H9 (cell line): ENCODE data around the gene KLHL18. TPM values are rescaled to one million over a fixed set of nuclear protein-coding genes. Genes with fewer than 3 reads are reported as not detected.
"Not testable (repeated sequence)": the region's sequence is repeated elsewhere in the genome, so short reads cannot be mapped to it uniquely, and the experiment has no call there.

Experiments used
- DNase-seq: peaks from one replicate; pipeline ENCODE4 v3.0.0-alpha.2; 2017
- H2AFZ ChIP-seq: one replicate; pipeline ENCODE4 v1.6.1; 2013; ENCODE audit warnings: mild to moderate bottlenecking, low read length, control low read depth, moderate library complexity
- H2AK5ac ChIP-seq: 2 replicates; pipeline ENCODE4 v1.6.1; 2013; ENCODE audit warnings: low read length, control low read depth, mixed read lengths; ENCODE audit not compliant: insufficient read length
- H2BK120ac ChIP-seq: one replicate; pipeline ENCODE4 v1.6.1; 2013; ENCODE audit warnings: low read depth, mild to moderate bottlenecking, low read length, control low read depth, inconsistent platforms; ENCODE audit not compliant: poor library complexity, severe bottlenecking
- H2BK12ac ChIP-seq: 2 replicates; pipeline ENCODE4 v1.6.1; 2013; ENCODE audit warnings: low read length, control low read depth, mixed read lengths, low read depth; ENCODE audit not compliant: insufficient read length
- H2BK15ac ChIP-seq: 2 replicates; pipeline ENCODE4 v1.6.1; 2013; ENCODE audit warnings: low read depth, low read length, control low read depth
- H2BK20ac ChIP-seq: one replicate; pipeline ENCODE4 v1.6.1; 2013; ENCODE audit warnings: low read depth, mild to moderate bottlenecking, low read length, control low read depth, inconsistent platforms; ENCODE audit not compliant: poor library complexity, severe bottlenecking
- H2BK5ac ChIP-seq: 2 replicates; pipeline ENCODE4 v1.6.1; 2013; ENCODE audit warnings: low read length, control low read depth, mixed read lengths; ENCODE audit not compliant: insufficient read length
- H3K14ac ChIP-seq: 2 replicates; pipeline ENCODE4 v1.6.1; 2013; ENCODE audit warnings: low read length, control low read depth; ENCODE audit not compliant: insufficient read depth
- H3K18ac ChIP-seq: 2 replicates; pipeline ENCODE4 v1.6.1; 2013; ENCODE audit warnings: low read depth, mild to moderate bottlenecking, mixed read lengths, low read length, control low read depth; ENCODE audit not compliant: insufficient read length
- H3K23ac ChIP-seq: 2 replicates; pipeline ENCODE4 v1.6.1; 2013; ENCODE audit warnings: low read length, control low read depth, mixed read lengths, low read depth; ENCODE audit not compliant: insufficient read length
- H3K23me2 ChIP-seq: 2 replicates; pipeline ENCODE4 v1.6.1; 2013; ENCODE audit warnings: low read depth, mild to moderate bottlenecking, mixed read lengths, low read length, control low read depth; ENCODE audit not compliant: insufficient read length, poor library complexity, severe bottlenecking
- H3K27ac ChIP-seq: 2 replicates; pipeline ENCODE4 v1.5.1; 2013; ENCODE audit warnings: low read length, control low read depth, mixed read lengths, low read depth; ENCODE audit not compliant: insufficient read length
- H3K27me3 ChIP-seq: 2 replicates; pipeline ENCODE4 v1.6.1; 2013; ENCODE audit warnings: low read length, control low read depth, inconsistent platforms; ENCODE audit not compliant: insufficient read depth
- H3K4ac ChIP-seq: 2 replicates; pipeline ENCODE4 v1.6.1; 2013; ENCODE audit warnings: low read depth, mild to moderate bottlenecking, control low read depth, inconsistent platforms, low read length, moderate library complexity
- H3K4me1 ChIP-seq: 2 replicates; pipeline ENCODE4 v1.6.1; 2013; ENCODE audit warnings: low read length, control low read depth, inconsistent platforms; ENCODE audit not compliant: insufficient read depth
- H3K4me2 ChIP-seq: 2 replicates; pipeline ENCODE4 v1.6.1; 2013; ENCODE audit warnings: low read length, control low read depth, mixed read lengths; ENCODE audit not compliant: insufficient read length, insufficient read depth
- H3K56ac ChIP-seq: 2 replicates; pipeline ENCODE4 v1.6.1; 2013; ENCODE audit warnings: low read depth, mild to moderate bottlenecking, mixed read lengths, low read length, control low read depth; ENCODE audit not compliant: insufficient read length
- H3K79me1 ChIP-seq: 2 replicates; pipeline ENCODE4 v1.6.1; 2013; ENCODE audit warnings: low read depth, mild to moderate bottlenecking, moderate library complexity, low read length, control low read depth, inconsistent platforms; ENCODE audit not compliant: insufficient read depth, poor library complexity, severe bottlenecking
- H3K79me2 ChIP-seq: 2 replicates; pipeline ENCODE4 v1.6.1; 2013; ENCODE audit warnings: low read length, control low read depth, inconsistent platforms; ENCODE audit not compliant: insufficient read depth
- H3K9ac ChIP-seq: 2 replicates; pipeline ENCODE4 v1.6.1; 2013; ENCODE audit warnings: low read length, control low read depth, mixed read lengths; ENCODE audit not compliant: insufficient read length; ENCODE audit errors: extremely low read depth
- H3K9me3 ChIP-seq: one replicate; pipeline ENCODE4 v1.6.1; 2013; ENCODE audit warnings: low read depth, low read length, inconsistent platforms; ENCODE audit not compliant: control insufficient read depth
- H3T11ph ChIP-seq: one replicate; pipeline ENCODE4 v1.6.1; 2013; ENCODE audit warnings: mild to moderate bottlenecking, low read length, control low read depth, inconsistent platforms
- H4K20me1 ChIP-seq: one replicate; pipeline ENCODE4 v1.6.1; 2013; ENCODE audit not compliant: control insufficient read depth, insufficient read length, insufficient read depth
- H4K5ac ChIP-seq: 2 replicates; pipeline ENCODE4 v1.6.1; 2013; ENCODE audit warnings: low read depth, mild to moderate bottlenecking, mixed read lengths, low read length, control low read depth; ENCODE audit not compliant: insufficient read length
- H4K8ac ChIP-seq: replicated peaks from 2 replicates; pipeline ENCODE4 v1.6.1; 2013; ENCODE audit warnings: low read length, control low read depth, mixed read lengths, low read depth; ENCODE audit not compliant: insufficient read length
- H4K91ac ChIP-seq: 2 replicates; pipeline ENCODE4 v1.6.1; 2013; ENCODE audit warnings: low read depth, mild to moderate bottlenecking, moderate library complexity, mixed read lengths, low read length, control low read depth; ENCODE audit not compliant: insufficient read length
- H3K27ac Mint-ChIP-seq, 3 experiments: 2 replicates in 2 of 3; 3 replicates in 1 of 3; pipeline ENCODE4 v1.8.0; 2020 to 2021; ENCODE audit warnings: mixed read lengths in 3 of 3, mild to moderate bottlenecking in 1 of 3, moderate library complexity in 1 of 3
- H3K27me3 Mint-ChIP-seq: 2 replicates; pipeline ENCODE4 v1.8.0; 2021; ENCODE audit warnings: low read depth, mild to moderate bottlenecking, moderate library complexity, mixed read lengths
- H3K36me3 Mint-ChIP-seq, 3 experiments: 2 replicates in 2 of 3; 3 replicates in 1 of 3; pipeline ENCODE4 v1.8.0; 2020 to 2021; ENCODE audit warnings: low read depth in 3 of 3, mixed read lengths in 3 of 3; ENCODE audit not compliant: insufficient read depth in 1 of 3
- H3K4me1 Mint-ChIP-seq, 2 experiments: 2 replicates each; pipeline ENCODE4 v1.8.0; 2020; ENCODE audit warnings: mixed read lengths in 2 of 2
- H3K4me3 Mint-ChIP-seq, 2 experiments: 2 replicates in 1 of 2; 3 replicates in 1 of 2; pipeline ENCODE4 v1.8.0; 2020 to 2021; ENCODE audit warnings: mild to moderate bottlenecking in 2 of 2, mixed read lengths in 2 of 2, moderate library complexity in 1 of 2
- H3K9me3 Mint-ChIP-seq, 2 experiments: 2 replicates in 1 of 2; 3 replicates in 1 of 2; pipeline ENCODE4 v1.8.0; 2020; ENCODE audit warnings: mild to moderate bottlenecking in 2 of 2, mixed read lengths in 2 of 2, moderate library complexity in 1 of 2
- CTCF ChIP-seq: fragments of 200-600 bp; sonication (generic); conservative IDR thresholded peaks from 3 replicates; pipeline ENCODE4 v1.8.0; 2021; ENCODE audit warnings: antibody characterized with exemption, mild to moderate bottlenecking
- WGBS: extraction: QIAGEN DNeasy Blood & Tissue Kit; methylation state at CpG from one replicate; pipeline ENCODE4 v1.1.7; 2013; ENCODE audit warnings: missing lambda C conversion rate, low lambda C conversion rate, mixed read lengths; ENCODE audit not compliant: insufficient read length; ENCODE audit errors: extremely low coverage; 5-methylcytosine and 5-hydroxymethylcytosine counted together
- total RNA-seq: library from RNA; stranded (reverse); gene quantifications from 2 replicates; pipeline ENCODE4 v1.2.1, GENCODE V29; 2021

Gene KLHL18
- total RNA-seq, 1 experiment from 2014 or later: 55.3 TPM

DNA sequence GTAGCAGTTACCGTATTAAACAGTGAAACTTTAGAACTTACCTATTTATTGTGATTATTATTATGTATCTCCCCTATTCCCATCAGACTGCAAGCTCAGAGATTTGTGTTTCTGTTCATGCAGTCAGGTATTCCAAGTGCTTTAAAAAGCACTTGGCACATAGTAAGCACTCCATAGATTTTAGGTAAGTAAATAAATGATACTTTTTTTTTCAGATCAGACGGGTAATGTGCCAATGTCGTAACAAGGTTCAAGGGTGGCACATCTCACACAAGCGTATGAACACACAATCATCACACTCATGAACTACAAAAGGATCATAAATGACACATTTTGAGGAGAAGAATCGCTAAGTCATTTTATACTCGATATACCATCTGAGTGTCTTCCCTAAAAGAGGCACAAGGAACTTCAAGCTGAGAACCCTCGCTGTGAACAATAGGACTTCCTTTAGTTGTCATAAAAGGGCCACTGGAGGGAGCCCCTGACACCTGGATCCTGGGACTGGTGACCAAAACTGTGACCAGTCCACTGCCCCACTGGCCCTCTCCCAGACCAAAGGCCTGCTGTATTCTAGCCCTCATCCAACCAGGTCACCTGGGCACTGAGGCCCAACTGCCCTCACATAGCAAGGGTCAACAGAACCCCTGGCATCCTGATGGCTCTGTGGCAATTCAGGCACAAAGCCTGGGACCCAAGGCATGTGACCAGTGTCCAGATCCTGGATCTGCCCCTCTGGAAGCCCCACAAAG lies 32.3 kb upstream of the KLHL18 start:
- H2AK5ac ChIP-seq: no peak overlapping the region
- no peak overlapping the region for H3K14ac ChIP-seq
- no peak overlapping the region for H2BK12ac ChIP-seq
- no peaks in the 10 kb centered on the region for H3K9me3 ChIP-seq
- H4K20me1 ChIP-seq: no peaks in the 10 kb centered on the region
- no peaks in the 10 kb centered on the region for H3K79me1 ChIP-seq
- no peaks in the 10 kb centered on the region for H3K79me2 ChIP-seq
- no peak overlapping the region for H3K4ac ChIP-seq
- no peak overlapping the region for H3K23ac ChIP-seq
- no peak overlapping the region for H2BK20ac ChIP-seq
- no peak overlapping the region for H3K18ac ChIP-seq
- no peaks in the 10 kb centered on the region for H3K27me3 ChIP-seq
- peaks cover 2% of the 10 kb centered on the region; the same call in 1 of the 2 replicates for H3K4me1 ChIP-seq
- H4K5ac ChIP-seq: no peak overlapping the region
- no peak overlapping the region for H3K4me2 ChIP-seq
- Mint-ChIP-seq H3K27me3 (no peaks in the 10 kb centered on the region), H3K36me3 (no peaks in the 10 kb centered on the region), H3K27ac (0 out of 7 replicates have a peak overlapping the region, but pooled peaks of 1 of the 3 experiments have one; percentile 9), H3K4me3 (no peak overlapping the region), H3K4me1 (peaks cover 4 to 6% of the 10 kb centered on the region in 2 experiments), H3K9me3 (peaks cover 0 to 3% of the 10 kb centered on the region in 2 experiments; a peak in 1 of 5 replicates)
- H3T11ph ChIP-seq: no peak overlapping the region
- H2AFZ ChIP-seq: no peak overlapping the region
- no peak overlapping the region for H3K56ac ChIP-seq
- no peaks in the 10 kb centered on the region for H3K23me2 ChIP-seq
- DNase-seq: peak; percentile 75
- no peak overlapping the region for H2BK15ac ChIP-seq
- H4K91ac ChIP-seq: no peak overlapping the region
- no peak overlapping the region for H3K9ac ChIP-seq
- H2BK120ac ChIP-seq: no peak overlapping the region
- no peak overlapping the region for H3K27ac ChIP-seq
- WGBS: no CpG with 5 or more reads among the region's 7 CpGs
- TF ChIP-seq CTCF: peak; percentile 63
- H2BK5ac ChIP-seq: no peak overlapping the region
- H4K8ac ChIP-seq: no peak overlapping the region

- H3K56ac ChIP-seq, H3K4me1 ChIP-seq, H3T11ph ChIP-seq, H4K91ac ChIP-seq, H3K18ac ChIP-seq, H3K27me3 Mint-ChIP-seq, H3K36me3 Mint-ChIP-seq, H3K27me3 ChIP-seq, H2BK12ac ChIP-seq, H3K79me1 ChIP-seq, H3K27ac Mint-ChIP-seq, H2BK15ac ChIP-seq, H4K20me1 ChIP-seq, H3K9me3 Mint-ChIP-seq, H3K79me2 ChIP-seq, H3K4ac ChIP-seq, H3K4me3 Mint-ChIP-seq, H3K4me1 Mint-ChIP-seq, H3K4me2 ChIP-seq, H2BK120ac ChIP-seq, H2AFZ ChIP-seq, H3K23ac ChIP-seq, DNase-seq, H3K9ac ChIP-seq, H2BK20ac ChIP-seq, H3K27ac ChIP-seq, H3K9me3 ChIP-seq, H4K5ac ChIP-seq, H2AK5ac ChIP-seq, H3K23me2 ChIP-seq, H3K14ac ChIP-seq, H4K8ac ChIP-seq, H2BK5ac ChIP-seq: not testable (repeated sequence)
- WGBS: no CpG with 5 or more reads among the region's 3 CpGs
These were observed 31.7 kb upstream of the KLHL18 start for GRCh38 chr3:47251085-47251484.
